HG03103 (cell line): ENCODE results near the gene KCNH1.
"Not testable (repeated sequence)": the region's sequence is repeated elsewhere in the genome, so short reads cannot be mapped to it uniquely, and the experiment has no call there.

ENCODE experiments used
- ATAC-seq: cut with Tn5 transposase; IDR thresholded peaks from one replicate; pipeline ENCODE4 v1.9.1; 2021; ENCODE audit warnings: low read depth; ENCODE audit not compliant: unreplicated experiment

The KCNH1 gene

DNA sequence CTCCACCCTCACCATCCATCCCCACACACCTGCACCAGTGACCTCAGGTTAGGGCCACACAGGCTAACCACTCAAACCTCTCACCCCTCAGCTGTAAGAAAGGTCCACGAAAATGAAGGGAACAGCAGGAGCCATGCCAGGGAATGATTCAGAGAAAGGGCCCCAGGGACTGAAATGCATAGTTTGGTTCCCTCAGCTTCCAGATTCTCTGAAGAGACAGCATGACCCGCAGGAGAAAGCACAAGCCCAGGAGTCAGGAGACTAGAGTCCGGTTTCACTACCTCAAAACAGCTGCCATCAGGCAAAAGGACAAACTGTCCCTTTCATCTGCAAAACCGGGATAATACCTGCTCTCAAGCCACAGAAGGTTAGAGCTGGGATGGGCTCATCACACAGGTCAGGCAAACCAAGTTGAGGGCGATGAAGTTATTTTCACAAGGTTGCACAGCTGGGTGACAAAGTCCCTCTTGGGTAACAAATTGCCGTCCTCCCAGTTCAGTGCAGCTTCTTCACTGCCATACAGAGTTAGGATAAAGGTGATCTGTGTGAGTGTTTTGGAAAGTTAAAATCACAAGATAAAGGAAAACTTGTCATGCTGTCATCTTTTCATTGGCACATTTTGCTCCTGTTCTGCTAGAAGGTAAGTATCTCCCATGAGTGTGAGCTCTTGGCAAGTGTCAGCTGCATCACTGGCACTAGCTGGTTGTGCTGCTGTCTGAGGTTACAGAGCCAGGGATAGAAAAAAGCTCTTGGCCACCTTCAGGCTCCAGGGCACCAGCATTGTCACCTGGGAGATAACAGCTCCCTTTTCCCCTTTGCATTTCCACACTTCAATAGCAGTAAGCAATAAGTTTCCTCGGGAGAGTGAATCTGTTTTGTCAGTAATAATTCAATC is 120.4 kb downstream of the KCNH1 start:
- ATAC-seq, result no peak

DNA sequence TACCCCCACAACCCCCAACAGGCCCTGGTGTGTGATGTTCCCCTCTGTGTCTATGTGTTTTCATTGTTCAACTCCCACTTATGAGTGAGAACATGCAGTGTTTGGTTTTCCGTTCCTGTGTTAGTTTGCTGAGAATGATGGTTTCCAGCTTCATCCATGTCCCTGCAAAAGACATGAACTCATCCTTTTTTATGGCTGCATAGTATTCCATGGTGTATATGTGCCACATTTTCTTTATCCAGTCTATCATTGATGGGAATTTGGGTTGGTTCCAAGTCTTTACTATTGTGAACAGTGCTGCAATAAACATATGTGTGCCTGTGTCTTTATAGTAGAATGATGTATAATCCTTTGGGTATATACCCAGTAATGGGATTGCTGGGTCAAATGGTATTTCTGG is 122.8 kb downstream of the KCNH1 start:
- not testable (repeated sequence) for ATAC-seq

DNA sequence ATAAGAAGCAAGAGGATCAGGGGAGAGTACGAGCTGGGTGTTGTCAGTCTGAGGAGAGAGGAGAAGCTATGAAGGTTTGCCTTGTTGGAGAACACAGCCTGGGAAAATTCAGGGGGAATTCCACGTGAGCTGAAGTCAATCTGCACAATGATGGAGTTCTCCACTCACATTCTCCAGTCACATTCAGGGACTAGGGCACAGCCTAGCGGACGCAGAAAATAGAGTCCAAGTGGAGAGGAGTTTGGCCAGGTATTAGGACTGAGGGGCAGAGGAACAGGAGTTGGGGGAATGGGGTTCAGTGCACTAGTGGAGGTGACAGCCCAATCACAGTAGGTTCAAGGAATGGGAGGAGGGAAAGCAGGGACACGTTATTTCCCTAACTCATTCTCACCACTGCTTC is 124.0 kb downstream of the KCNH1 start:
- no peak for ATAC-seq

DNA sequence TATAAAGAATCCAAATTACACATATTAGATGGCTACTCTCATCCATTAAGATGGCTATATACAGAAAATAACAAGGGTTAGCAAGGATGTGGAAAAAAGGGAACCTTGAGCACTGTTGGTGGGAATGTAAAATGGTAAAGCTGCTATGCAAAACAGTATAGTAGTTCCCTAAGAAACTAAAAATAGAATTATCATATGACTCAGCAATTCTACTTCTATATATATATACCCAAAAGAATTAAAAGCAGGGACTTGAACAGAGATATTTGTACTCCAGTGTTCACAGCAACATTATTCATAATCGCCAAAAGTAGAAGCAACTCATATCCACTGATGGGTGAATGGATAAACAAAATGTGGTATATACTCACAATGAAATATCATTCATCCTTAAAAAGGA is 126.1 kb downstream of the KCNH1 start:
- ATAC-seq, result no peak

DNA sequence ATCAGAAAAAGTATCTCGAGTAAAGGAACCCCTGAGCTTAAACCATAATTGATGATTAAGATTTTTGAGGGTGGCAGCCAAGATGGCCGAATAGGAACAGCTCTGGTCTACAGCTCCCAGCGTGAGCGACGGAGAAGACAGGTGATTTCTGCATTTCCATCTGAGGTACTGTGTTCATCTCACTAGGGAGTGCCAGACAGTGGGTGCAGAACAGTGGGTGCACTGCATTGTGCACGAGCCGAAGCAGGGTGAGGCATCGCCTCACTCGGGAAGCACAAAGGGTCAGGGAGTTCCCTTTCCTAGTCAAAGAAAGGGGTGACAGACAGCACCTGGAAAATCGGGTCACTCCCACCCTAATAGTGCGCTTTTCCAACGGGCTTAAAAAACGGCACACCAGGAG is 138.0 kb downstream of the KCNH1 start:
- not testable (repeated sequence) for ATAC-seq

DNA sequence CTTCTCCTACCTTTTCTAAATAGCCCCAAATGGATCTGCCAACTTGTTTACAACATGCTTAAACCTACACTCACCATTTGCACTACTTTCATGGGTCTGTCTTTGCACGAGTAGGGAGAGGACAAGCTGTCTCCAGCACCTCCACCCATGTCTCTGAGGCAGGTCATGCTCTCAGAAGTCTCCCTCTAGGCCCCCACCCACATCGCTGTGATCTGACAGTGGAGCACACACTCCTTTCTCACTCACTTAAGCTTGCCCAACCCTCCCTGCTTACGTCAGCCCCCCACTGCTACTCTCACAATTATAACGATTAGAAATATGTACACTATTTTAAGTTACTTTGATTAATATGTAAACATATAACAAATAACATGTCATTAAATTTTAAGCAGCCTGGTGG is 141.1 kb downstream of the KCNH1 start:
- ATAC-seq, result no peak

DNA sequence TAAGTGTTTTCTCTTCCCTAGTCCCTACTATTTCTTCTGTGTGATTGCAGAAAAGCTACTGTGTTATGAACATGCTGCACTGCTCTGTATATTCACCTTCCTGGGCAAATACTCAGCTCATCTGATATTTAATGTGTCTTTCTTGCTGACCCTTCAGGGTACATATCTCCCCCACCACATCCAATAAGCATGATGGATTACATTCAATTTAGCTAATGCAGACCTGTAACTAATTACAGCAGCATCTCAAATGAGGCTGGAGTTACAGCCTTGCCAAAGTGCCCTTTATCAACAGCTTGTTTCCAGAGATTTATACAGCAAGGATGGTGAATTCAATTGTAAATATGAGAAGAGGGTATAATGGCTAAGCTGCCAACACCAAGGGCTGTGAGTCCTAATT is 144.0 kb downstream of the KCNH1 start:
- no peak for ATAC-seq

DNA sequence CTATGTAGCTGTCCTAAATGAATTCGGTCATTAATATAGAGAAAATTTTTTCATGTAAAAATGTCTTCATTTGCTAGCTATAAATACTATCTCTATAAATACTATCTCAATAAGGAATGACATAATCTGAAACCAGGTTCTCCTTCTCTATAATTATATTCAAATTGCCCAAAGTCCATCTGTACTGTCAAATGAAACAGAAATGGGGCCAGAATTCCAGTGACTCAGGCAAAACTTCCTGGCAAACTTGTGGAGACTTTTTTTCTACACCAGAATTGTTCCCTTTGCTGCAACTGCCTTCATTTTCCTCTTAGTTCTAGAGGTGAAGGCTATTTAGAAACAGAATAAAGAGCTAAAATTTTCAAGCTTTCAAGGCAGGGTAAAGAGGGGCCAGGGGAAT is 152.5 kb downstream of the KCNH1 start:
- no peak for ATAC-seq

DNA sequence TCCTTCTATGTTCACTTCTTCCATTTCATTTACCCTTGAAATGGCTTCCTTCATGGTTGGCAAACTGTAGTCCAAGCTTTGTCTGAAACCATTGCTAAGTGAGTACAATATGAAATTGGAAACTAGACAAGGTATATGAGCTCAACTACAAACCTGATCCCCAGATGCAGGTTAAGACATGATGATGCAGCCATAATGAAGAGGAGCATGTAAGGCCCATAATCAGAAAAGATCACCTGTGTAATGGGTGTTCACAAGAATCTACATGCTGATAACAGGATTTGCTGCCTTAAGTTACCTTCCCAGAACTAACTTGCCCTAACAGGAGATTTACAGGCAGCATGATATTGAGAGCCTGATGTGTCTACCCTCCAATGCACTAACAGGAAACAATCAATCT is 153.9 kb downstream of the KCNH1 start:
- no peak for ATAC-seq

DNA sequence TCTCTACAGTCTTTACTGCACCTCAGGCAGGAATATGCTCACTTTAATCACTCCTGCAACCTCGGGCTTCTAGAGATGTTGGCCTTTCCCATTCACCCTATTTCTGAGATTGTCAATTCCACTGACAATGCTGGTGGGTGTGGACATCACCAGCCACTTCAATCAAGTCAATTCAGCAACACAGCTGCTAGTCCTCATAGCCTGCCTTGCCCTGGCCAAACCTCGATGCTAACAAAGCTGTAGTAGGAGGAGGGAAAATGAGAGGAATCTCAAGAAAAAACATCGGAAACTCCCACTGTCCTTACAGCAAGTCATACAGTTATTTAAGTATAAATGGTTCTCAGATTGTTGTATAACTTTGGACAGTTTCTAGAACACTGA is 155.0 kb downstream of the KCNH1 start:
- no peak for ATAC-seq

DNA sequence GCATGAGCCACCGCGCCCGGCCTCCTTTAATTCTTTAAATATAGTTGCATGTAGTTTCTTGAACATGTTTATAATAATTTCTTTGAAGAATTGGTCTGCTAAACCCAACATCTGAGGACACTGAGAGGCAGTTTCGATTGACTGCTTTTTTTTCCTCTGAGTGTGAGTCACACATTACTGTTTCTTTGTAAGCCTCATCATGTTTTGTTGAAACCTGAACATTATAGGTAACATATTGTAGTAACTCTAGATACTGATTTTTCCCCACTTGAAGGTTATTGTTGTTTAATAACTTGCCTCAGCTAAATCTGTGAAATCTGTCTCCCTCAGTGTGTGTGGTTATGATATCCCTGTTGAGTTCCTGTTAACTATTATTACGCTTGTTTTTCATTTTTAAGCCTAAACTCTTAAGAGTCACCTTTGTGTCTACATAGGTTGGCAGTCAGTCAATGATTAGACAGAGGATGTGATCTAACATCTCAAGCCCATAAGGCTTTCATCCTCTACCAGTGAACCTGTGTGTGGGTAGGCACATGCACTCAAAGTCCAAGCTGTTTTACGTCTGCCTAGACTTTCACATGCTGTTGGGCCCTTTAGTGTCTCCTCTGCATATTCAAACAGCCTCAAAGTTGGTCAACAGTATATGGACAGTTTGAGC is 155.5 kb downstream of the KCNH1 start:
- ATAC-seq, result no peak

DNA sequence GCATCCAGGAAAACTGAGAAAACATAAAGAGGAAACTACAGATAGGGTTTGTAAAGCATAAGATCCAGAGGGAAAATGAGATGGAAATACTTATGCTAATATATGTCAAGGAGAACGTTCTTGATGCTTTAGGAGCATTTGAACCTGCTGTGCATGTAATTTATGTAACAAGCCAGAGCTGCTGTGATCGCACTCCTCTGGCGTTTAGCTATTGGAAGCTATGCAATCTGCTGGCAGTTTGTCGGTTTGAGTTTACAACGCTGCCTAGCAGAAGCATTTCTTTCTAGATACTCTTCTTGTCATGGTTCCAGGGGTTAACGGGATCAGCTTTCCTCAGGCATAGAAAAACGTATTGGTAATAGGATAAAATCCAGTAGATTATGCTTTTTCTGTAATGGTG is 182.7 kb downstream of the KCNH1 start:
- ATAC-seq, result no peak

DNA sequence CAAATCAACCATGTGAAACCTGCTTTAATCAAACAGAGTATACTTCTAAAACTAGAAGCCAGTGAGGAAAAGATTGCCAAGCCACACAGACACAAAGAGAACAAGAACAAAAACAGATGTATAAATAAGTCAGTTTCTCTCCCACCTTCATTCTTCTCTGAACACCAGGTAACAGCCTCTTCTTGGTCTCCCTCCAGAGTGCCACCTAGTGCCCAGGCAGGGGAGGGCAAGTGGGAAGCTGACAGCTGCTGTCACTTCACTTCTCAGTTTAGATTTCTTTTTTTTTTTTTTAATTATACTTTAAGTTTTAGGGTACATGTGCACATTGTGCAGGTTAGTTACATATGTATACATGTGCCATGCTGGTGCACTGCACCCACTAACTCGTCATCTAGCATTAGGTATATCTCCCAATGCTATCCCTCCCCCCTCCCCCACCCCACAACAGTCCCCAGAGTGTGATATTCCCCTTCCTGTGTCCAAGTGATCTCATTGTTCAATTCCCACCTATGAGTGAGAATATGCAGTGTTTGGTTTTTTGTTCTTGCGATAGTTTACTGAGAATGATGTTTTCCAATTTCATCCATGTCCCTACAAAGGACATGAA is 183.9 kb downstream of the KCNH1 start:
- not testable (repeated sequence) for ATAC-seq

DNA sequence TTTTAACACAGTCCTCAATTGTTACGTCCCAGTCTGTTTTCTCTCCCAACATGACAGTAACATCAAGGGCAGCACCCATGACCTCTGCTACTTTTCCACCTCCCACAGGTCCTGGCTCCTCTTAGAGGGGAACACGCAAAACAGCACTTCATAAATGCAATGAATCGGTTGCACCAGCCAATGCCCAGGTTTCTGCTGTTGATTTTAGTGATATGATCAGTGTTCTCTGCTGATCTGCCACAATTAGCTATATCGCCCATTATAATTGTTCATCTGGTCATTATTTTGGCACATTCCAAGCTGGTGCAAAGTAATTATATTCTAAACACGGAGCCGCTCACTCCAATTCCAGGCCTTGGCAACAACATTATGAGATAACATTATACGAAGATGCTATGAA is 184.5 kb downstream of the KCNH1 start:
- no peak for ATAC-seq

DNA sequence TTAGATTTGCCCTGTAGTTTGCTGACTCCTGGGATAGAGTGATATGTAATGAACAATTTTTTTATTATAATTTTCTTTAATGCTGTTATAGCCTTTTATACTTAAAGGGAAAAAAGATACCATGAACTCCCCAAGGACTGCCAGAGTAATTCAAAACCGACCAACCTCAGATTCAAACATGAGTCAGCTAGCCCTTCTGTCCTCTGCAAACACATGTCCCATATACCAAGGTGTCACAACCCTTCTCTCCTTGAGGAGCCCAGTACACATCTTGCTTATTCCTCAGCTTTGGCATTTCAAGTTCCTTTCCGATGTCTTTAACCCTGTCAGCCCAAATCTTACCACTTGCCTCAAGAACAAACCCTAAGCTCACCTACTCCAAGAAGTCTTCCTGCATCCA is 184.9 kb downstream of the KCNH1 start:
- no peak for ATAC-seq

DNA sequence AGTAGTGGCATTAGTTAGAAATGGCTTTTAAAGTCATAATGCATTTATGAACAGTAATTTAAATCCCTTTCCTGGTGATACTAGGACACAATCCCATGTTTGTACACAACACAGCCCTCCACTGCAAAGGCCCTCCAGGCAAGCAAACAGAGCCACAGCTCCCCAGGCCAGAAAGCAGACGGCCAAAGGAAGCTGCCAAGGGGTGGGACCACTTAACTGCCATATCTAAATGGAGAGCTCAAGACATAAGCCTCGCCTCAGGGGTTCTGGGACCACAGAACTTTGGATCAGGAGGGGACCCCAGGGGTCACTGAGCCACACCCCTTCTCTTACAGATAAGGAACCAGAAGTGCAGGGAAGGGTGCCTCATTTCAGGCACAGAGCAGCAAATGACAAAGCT is 189.7 kb downstream of the KCNH1 start:
- ATAC-seq, result no peak

DNA sequence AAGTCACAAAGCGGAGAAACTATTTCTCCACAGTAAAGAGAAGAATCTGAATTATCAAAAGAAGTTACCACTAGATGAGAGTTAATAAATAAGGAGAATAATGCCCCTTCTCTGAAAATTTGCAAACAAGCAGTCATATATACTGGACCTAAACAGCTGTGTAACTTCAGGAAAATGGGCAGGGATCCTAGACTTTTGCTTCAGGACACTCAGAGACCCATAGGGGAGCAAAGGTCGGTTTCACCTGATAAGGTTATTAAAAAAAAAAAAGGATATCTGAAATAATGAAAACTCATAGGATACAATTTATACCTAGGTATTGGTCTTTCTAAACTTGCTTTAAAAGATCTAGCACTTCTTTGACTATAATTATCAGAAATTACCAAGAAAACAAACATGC is 191.4 kb downstream of the KCNH1 start:
- no peak for ATAC-seq

DNA sequence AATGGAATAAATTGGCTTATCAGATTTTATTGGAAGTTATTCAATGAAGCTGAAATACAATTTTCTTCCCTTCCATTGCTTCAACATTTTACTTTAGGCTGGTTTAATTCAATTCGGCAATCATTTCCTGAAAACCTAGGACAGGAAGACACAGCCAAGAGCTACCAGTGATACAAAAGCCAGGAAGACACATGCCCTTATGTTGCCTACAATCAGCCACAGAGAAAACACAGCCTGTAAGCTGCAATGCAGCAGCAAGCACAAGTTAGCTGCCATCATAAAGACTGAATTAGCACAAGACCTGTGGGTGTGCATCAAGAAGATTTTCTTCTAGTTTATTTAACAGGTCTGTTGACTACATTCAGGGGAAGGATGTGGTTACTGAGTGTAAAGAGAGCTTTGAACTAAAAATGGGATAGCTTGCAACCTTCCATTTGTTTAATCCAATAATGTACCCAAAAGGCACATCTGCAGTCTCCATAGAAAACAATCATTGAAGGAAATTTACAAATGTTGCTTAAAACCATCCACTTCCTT is 193.8 kb downstream of the KCNH1 start:
- ATAC-seq, result no peak

DNA sequence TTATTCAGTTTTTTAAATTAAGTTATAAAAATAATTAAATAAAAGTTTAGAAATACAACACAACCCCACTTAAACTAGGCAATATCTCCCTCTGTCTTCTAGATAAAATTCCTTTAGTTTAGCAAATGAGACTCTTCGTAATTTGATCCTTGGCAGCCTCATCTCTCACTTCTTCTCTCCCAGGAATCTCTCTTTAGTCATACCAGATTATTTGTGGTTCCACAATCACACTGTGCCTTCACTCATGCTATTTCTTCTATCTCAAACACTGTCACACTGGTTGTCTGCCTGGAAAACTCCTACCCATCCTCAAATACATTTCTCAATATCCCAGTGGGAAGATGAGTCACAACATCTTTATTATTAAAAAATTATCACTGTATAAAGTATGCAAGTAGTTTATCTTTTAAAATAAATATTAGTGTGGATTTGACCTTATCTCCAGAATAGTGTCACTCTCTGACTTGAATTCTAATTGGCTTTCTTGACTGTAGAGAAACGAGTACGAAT is 195.5 kb downstream of the KCNH1 start:
- ATAC-seq, result no peak

DNA sequence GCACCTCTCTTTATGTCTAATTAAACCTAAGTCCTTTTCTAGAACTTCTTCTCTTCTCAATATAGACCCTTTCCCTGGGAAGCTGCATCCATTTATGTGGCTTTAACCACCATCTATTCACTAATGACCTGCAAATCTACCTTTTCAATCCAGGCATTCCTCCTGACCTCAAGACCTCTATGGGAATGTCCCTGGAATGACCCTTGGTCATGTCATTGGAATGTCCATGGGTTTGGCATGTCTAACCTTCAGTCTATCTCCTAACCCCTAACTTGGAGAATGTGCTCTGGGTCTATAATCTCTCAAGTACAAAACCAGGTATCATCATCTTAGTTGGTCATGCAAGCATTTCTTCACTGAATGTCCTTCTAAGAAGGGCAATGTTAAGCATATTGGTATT is 196.1 kb downstream of the KCNH1 start:
- ATAC-seq, result no peak

DNA sequence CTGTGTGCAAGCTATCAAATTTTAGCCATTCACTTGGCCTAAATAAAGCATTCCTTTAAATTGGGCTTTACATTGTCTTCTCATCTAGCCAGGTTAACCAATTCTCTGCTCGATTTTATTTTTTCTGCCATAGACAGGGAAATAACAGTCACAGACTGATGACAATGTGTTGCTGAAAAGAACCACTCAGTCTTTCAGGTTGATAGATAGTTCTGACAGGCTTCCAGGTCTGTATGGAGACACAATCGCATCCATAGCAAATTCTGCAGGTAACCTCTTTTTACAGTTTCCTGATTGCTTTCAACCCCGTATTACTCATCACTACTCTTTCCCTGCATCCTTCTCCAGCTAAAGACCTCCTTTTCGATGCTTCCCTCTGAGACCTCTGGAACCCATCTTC is 198.0 kb downstream of the KCNH1 start:
- ATAC-seq, result no peak
